ENCODE data around the gene CEP76.

DNA sequence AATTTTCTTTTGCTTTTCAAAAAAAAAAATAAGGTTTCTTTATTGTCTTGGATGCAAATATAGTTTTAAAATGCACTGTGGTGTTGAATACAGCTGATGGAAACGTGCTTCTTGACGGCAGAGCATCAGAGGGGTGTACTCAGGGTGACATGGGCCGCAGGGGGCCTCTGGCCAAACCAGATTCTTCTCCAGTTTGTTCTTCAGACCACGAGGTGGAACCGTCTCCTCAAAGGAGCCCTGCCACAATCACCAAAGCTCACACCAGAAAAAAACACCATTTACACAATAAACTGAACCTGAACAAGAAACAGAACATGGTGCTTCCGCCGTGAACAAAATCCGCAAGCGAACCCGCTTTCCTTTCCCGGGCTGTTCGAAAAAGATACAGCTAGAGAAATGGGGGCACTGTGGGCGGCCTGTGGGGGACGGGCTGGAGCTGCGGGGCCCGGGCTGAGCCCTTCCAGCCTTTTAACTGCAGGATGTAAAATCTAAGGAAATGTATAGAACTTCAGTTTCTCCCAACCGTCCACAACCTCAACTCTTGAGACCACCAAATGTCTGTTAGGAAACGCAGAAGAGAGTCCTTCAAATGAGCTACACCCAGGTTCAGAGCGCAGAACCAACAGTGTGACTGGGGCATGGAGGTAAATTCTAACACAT lies 34.9 kb upstream of the CEP76 start:
- TF ChIP-seq, protein P1, sequence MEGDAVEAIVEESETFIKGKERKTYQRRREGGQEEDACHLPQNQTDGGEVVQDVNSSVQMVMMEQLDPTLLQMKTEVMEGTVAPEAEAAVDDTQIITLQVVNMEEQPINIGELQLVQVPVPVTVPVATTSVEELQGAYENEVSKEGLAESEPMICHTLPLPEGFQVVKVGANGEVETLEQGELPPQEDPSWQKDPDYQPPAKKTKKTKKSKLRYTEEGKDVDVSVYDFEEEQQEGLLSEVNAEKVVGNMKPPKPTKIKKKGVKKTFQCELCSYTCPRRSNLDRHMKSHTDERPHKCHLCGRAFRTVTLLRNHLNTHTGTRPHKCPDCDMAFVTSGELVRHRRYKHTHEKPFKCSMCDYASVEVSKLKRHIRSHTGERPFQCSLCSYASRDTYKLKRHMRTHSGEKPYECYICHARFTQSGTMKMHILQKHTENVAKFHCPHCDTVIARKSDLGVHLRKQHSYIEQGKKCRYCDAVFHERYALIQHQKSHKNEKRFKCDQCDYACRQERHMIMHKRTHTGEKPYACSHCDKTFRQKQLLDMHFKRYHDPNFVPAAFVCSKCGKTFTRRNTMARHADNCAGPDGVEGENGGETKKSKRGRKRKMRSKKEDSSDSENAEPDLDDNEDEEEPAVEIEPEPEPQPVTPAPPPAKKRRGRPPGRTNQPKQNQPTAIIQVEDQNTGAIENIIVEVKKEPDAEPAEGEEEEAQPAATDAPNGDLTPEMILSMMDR (IDR thresholded peaks at IDR 0.05) = no peak
- TF ChIP-seq POLR2A (IDR thresholded peaks at IDR 0.05) = no peak
